Endothelial cell of umbilical vein (primary cell): ENCODE results near the gene KIF18A.

Experiments used
- EZH2 ChIP-seq: IDR thresholded peaks from 2 replicates; pipeline ENCODE4 v1.6.1; 2012; ENCODE audit warnings: borderline replicate concordance, low read depth, mild to moderate bottlenecking, moderate library complexity, low read length, inconsistent platforms; ENCODE audit not compliant: severe bottlenecking
- FOS ChIP-seq: IDR thresholded peaks from 2 replicates; pipeline ENCODE4 v1.6.1; 2011; ENCODE audit warnings: mild to moderate bottlenecking, low read length, moderate library complexity, borderline replicate concordance; ENCODE audit not compliant: insufficient read depth
- JUN ChIP-seq: IDR thresholded peaks from 2 replicates; pipeline ENCODE4 v1.6.1; 2011; ENCODE audit warnings: borderline replicate concordance, low read depth; ENCODE audit not compliant: insufficient read length, insufficient read depth
- MYC ChIP-seq: IDR thresholded peaks from one replicate; pipeline ENCODE4 v1.6.1; 2011; ENCODE audit warnings: mild to moderate bottlenecking, low read depth, low read length
- POLR2A ChIP-seq: IDR thresholded peaks from 2 replicates; pipeline ENCODE4 v1.6.1; 2012; ENCODE audit warnings: low read depth, mild to moderate bottlenecking, control low read depth, low read length
- POLR2AphosphoS5 ChIP-seq: IDR thresholded peaks from 2 replicates; pipeline ENCODE4 v1.6.1; 2012; ENCODE audit warnings: low read depth, mild to moderate bottlenecking, control low read depth, low read length, moderate library complexity; ENCODE audit not compliant: insufficient read depth
- TF ChIP-seq, protein P1 (sequence below), 2 donors: IDR thresholded peaks; 1 replicate in 1 of 2; 2 replicates in 1 of 2; pipeline ENCODE4 v1.5.1; 2011; ENCODE audit warnings: low read length in 2 of 2, mild to moderate bottlenecking in 2 of 2, moderate library complexity in 2 of 2, control low read depth in 1 of 2, inconsistent platforms in 1 of 2, low read depth in 1 of 2; ENCODE audit not compliant: insufficient read depth in 1 of 2; ENCODE audit errors: extremely low read depth in 1 of 2
- TF ChIP-seq, protein P2 (sequence below): IDR thresholded peaks from 2 replicates; pipeline ENCODE4 v1.6.1; 2011; ENCODE audit not compliant: insufficient read depth, insufficient read length

DNA sequence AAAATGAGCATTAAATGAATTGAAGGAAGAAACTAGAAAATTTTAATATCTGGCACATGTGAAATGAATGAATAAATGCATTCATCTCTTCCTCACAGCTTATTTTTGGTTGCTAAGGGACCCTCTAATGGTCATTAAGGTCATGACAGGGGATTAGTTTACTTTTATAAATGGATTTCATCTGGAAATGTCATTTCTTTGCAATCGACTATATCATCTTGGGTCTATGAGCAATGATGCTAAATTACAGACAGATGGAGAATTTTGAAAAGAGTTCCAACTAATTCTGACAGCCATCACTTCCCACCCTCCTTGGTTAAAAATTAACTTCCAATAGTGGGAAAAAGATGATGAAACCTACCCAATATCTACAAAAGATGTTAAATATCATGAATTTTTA lies 98.0 kb downstream of the KIF18A start:
- TF ChIP-seq, protein P1, sequence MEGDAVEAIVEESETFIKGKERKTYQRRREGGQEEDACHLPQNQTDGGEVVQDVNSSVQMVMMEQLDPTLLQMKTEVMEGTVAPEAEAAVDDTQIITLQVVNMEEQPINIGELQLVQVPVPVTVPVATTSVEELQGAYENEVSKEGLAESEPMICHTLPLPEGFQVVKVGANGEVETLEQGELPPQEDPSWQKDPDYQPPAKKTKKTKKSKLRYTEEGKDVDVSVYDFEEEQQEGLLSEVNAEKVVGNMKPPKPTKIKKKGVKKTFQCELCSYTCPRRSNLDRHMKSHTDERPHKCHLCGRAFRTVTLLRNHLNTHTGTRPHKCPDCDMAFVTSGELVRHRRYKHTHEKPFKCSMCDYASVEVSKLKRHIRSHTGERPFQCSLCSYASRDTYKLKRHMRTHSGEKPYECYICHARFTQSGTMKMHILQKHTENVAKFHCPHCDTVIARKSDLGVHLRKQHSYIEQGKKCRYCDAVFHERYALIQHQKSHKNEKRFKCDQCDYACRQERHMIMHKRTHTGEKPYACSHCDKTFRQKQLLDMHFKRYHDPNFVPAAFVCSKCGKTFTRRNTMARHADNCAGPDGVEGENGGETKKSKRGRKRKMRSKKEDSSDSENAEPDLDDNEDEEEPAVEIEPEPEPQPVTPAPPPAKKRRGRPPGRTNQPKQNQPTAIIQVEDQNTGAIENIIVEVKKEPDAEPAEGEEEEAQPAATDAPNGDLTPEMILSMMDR (IDR thresholded peaks at IDR 0.05; ENCODE audit: extremely low read depth in 1 of 2, insufficient read depth in 1 of 2, low read depth in 1 of 2, low read length in 2 of 2), result no peak
- TF ChIP-seq POLR2A, result no peak
- TF ChIP-seq POLR2AphosphoS5, result no peak
- TF ChIP-seq, protein P2, sequence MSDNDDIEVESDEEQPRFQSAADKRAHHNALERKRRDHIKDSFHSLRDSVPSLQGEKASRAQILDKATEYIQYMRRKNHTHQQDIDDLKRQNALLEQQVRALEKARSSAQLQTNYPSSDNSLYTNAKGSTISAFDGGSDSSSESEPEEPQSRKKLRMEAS, result no peak
- no peak for TF ChIP-seq MYC
- no peak for TF ChIP-seq EZH2
- TF ChIP-seq JUN, result no peak
- TF ChIP-seq FOS, result no peak
